Measurements from ENCODE around the gene SLC9A8.

GRCh38 chr20:49936153-49937026 lies 123.8 kb downstream of the SLC9A8 start, which contains the start of gene RNF114:
- TF ChIP-seq CTCF (conservative IDR thresholded peaks at IDR 0.05 in 1 of 2, IDR thresholded peaks at IDR 0.05 in 1 of 2; ENCODE audit: extremely low read depth in 1 of 2, insufficient read depth in 1 of 2, low read depth in 1 of 2, low read length in 2 of 2) (no peak), EZH2 (IDR thresholded peaks at IDR 0.05; ENCODE audit: borderline replicate concordance, low read length) (no peak)

All from mammary epithelial cell (primary cell).